Measurements from ENCODE around the gene XYLB.

Gene XYLB

DNA sequence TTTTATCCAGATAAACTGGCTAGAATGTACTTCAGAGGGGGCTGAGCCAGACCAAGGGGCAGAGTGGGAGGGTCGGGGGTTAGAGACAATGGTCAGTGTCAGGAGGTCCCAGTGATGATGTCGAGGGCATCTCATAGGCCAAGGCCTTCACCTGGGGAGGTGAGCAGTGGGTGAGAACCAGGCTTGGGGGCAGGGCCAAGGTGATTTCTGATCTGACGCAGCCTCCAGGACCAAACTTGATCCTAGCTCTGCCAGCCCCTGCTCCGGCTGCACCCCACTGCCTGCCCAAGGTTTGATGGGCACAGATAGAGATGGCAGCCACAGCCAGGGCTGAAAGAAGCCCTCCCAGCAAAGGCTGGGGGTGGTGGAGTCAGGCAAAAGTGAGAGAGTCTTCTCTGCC is 14.9 kb downstream of the XYLB start:
- in situ Hi-C loops (cut with MboI; ENCODE audit: low sequenced_read_pairs) = no loop called here

DNA sequence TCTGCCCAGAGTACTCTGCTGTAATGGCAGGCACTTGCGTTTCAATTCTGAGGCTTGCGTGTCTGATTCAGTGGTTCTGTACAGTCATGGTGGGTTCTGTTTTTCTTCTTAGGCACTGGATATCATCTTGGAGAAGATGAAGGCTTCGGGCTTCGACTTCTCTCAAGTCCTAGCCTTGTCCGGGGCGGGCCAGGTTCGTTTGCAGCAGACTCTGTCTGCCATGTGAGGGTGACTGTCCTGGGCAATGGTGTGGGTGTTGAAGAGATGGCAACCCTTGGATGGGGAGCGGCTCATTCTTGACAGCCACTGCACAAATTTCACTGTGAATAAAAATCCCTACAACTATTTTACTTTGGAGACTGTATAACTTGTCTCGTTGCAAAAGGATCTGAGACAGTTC is 16.2 kb downstream of the XYLB start:
- in situ Hi-C loops (cut with MboI; ENCODE audit: low sequenced_read_pairs) = no loop called here

DNA sequence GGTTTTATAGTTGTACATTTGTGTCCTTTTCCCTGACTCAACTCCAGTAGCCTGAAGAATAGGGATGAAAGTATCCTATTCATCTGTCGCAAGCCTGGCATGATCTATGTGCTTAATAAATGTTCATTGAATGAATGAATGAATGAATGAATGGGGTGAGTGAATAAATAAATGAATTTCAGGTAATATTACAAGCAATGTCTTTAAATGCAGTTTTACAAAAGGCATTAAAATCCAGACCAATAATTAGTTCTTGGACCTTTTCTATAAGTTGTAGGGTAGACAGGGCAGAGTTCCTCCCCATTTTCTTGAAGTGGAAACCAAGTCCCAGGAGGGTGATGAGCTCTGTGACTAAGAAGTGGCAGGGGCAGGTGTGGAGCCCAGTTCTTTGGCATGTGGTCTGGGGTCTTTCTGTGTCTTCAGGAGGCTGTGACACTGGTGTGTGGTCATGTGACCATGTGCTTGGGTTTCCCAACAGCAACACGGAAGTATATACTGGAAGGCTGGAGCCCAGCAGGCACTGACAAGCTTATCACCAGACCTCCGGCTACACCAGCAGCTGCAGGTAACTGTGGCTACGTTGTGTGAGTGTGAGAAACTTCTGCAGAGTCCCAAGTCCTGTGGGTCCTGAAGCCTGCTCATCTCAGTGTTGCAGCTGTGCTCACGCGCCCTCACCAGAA is 18.3 kb downstream of the XYLB start:
- in situ Hi-C loops (cut with MboI; ENCODE audit: low sequenced_read_pairs) = no loop called here

DNA sequence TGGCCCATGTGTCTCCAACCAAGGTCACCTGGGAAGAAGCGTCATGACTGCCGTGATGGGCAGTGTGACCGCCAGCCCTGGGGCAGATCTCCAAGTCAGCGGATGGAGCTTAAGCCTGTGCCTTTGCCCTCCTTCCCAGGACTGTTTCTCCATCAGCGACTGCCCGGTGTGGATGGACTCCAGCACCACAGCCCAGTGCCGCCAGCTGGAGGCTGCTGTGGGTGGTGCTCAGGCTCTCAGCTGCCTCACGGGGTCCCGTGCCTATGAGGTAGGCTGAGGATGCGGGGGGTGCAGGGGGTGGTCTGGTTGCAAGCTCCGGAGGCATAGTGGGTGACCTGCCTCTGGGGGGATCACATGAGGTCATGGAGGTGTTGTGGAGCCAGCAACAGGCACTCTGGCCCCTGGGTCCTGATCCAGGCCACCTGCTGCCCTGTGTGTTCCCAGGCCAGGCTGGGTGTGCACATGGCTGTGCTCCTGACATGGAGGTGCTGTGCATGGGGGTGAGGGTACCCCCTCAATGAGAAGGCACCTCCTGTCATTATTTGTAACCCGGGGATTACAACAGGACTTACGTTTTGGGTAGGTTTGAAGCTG is 19.0 kb downstream of the XYLB start:
- in situ Hi-C loops (cut with MboI; ENCODE audit: low sequenced_read_pairs) = no loop called here

DNA sequence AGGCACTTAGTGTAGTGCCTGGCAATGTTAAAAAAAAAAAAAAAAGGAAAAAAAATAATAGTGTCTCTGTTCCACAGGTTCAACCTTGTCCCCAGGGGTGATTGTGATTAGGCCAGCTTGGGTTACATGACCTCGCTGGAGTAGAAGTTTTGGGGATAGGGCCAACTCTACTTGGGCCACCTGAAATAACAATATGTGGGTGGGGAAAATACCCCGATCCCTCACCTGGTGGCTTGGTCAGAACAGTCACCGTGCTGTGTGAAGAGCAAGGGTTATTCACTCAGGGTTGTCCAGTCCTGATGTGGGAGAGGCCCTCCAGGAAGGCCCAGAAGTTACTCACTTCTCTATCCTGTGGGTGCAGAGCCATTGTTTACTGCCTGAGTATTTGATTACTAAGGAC is 19.5 kb downstream of the XYLB start:
- in situ Hi-C loops (cut with MboI; ENCODE audit: low sequenced_read_pairs) = no loop called here

DNA sequence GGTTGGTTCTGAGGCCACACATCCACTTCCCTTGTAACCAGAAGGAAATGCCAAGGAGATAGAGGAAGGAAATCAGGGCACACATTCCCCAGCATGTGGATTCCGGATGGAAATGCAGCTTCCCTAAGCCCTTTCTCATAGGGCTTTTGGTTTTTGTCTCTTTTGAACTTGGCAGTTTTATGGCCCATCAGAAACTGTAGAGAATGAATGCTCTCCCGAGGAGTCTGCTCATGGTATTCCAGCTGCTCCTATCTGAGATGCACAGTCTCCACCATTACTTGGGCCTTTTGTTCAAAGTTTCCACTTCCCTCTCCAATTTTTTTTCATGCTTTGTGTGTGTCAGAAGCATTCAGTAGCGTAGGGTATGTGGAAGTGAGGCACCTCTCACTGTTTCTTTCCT is 21.2 kb downstream of the XYLB start:
- in situ Hi-C loops (cut with MboI; ENCODE audit: low sequenced_read_pairs) = no loop called here

DNA sequence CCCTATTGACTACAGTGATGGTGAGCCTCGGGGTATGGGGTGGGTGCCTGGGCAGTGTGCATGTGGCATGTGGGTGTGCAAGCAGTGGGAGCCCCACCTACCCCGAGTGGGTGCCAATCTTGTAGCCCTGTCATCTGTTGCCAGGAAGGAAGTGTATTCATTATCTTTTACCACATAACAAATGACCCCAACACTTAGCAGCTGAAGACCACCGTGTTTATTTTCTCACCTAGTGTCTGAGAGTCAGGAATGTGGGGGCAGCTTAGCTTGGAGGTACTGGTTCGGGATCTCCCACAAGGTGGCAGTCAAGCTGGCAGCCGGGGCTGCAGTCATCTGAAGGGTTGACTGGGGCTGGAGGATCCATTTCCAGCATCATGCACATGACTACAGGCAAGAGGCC is 21.7 kb downstream of the XYLB start:
- in situ Hi-C loops (cut with MboI; ENCODE audit: low sequenced_read_pairs) = no loop called here

DNA sequence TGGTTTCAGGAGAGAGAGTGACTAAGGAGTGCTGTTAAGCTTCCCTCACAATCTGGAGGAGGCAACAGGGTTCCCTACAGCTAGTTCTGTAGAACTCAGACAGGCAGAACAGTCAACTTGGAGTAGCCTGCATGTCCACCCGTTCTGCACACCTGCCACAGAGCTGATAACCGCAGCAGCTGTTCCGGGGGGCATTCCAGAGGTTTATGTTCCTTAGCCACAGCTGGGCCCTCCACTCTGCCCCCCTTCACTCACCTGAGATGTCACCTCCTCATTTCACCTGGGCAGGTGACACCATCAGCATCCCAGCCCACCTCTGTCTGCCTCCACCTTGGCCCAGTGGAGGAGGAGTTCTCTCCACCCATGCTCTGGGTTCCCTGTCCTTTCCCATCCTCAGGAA is 22.6 kb downstream of the XYLB start:
- in situ Hi-C loops (cut with MboI; ENCODE audit: low sequenced_read_pairs) = no loop called here

DNA sequence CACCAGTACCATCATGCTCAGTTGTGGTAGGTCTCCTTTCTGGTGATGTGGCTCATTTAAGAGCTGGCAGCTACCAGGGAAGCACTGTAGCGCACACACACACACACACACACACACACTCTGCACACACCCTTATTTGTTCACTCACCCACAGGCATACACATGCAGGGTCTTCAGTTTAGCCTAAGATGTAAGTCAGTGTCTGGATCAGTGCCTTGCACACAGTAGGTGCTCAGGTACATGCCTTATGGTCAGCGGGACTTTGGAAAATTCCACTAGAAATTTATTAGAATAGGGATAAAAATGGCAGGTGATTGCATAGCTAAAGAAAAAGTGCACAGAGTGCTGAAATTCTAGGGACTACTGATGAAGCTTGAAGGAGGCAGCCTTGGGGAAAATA is 23.6 kb downstream of the XYLB start:
- in situ Hi-C loops (cut with MboI; ENCODE audit: low sequenced_read_pairs) = no loop called here

DNA sequence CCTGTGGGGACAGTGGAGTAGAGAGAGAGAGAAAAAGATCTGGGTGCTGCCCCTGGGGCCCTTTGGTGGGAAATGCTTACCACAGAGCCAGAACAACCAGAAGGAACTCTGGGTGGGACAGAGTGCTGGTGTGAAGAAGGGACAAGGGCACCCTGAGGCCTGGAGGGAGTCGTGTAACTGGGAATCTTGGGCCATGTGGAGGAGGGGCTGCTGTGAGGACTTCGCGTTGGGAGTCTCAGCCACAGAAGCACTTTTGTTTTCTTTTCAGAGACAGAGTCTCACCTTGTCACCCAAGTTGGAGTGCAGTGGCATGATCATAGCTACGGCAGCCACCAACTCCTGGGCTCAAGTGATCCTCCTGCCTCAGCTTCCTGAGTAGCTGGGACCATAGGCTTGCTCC is 24.3 kb downstream of the XYLB start:
- in situ Hi-C loops (cut with MboI; ENCODE audit: low sequenced_read_pairs) = no loop called here

DNA sequence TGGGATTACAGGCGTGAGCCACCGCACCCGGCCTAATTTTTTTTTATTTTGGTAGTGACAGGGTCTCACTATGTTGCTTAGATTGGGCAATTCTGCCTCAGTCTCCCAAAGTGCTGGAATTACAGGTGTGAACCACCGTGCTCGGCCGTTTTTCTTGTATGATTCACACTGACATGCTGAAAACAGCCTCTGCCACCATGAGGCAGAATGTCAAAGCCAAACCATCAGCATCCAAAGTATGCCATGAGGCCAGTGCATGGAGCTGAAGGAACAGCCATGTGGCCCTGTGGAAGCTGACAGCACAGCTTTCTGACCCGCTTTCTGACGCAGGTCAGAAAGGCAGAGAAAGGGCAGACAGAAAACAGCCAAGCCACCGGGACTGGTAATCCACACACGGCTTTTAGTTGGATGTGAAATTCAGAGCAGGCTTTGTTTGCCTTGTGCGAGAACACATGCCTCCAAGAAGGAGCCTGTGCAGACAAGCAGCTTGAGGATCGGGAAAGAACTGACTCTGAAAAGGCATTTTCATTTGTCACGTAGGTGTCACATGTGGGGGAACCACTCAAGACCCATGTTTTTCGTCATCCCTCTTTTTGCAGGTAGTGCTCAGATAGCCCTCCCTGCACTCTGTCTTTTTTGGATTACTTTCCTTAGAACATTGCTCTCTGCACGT is 25.1 kb downstream of the XYLB start:
- in situ Hi-C loops (cut with MboI; ENCODE audit: low sequenced_read_pairs) = no loop called here

DNA sequence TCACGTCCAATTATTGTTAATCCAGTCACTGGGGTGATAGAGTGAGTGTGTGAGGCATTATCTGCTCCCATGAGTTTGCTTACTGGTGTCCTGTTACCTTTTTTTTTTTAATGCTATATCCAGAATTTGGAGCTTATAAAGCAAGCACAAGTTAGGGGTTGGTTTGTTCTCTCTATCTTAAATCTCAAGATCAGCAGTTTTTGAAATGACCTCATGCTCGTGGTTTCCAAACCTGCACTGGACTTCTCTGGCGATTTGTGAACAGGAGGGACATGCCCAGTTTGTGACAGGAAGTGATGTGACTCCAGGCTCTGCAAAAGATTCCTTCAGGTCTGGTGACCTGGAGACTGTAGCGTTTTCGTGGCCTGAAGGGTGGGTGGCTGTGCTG is 25.6 kb downstream of the XYLB start:
- in situ Hi-C loops (cut with MboI; ENCODE audit: low sequenced_read_pairs) = no loop called here

DNA sequence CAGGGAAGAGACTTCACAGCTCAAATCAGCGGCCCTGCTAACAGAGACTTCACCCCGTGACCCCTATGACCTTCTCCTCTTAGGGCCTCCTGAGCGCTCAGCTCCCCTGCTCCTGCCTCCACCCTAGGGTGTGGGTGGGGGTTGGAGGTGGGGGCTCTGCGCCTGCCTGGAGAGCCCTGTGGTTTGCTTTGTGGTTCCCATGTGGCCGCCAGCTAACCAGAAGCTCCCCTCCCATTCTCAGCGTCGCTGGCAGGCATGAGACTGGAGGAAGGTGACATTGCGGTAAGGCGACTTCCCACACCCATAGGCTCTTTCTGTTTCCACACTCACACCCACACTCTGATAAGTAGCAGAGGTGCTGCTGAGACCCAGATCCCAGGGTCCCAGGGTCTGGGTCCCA is 27.6 kb downstream of the XYLB start:
- in situ Hi-C loops (cut with MboI; ENCODE audit: low sequenced_read_pairs) = no loop called here

DNA sequence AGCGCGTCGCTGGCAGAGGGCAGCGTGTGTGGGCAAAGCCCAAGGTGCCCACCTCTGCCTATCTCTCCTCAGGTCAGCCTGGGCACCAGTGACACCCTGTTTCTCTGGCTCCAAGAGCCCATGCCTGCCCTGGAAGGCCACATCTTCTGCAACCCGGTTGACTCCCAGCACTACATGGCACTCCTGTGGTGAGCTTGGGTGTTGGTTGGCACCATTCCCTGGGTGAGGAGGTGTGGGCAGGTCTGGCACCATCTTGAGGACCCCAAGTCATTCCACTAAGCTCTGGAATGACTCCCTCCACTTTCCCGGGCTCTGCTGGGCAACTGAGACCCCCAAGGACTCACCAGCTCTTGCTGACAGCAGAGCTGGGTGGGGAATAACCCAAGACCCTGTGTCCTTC is 28.5 kb downstream of the XYLB start:
- in situ Hi-C loops (cut with MboI; ENCODE audit: low sequenced_read_pairs) = no loop called here

DNA sequence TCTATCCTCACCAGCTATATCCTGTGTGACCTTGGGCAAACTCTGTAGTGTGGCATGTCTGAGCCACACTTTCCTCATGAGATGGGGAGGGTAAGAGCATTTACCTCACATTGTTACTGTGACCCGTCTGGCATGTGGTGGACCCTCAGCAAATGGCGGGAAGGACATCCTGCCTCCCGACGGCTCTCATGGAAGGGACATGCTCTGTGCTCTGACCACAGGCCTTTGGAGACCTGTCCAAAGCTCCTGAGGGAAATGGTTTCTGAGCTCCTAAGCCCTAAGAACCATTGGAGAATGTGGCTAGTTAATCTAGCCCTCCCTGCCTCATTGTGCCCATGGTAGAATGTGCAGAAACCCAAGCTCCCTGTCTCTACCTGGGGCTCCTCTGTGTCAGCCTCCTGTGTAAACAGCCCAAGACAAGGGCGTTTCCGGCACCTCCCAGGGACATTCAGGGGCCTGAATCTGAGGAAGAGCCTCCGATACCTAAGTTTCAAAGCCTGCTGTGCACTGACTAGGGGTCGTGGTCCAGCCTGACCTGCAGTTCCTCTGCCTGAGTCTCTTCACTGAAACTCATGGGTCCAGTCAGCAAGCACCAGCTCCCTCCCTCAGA is 29.0 kb downstream of the XYLB start:
- in situ Hi-C loops (cut with MboI; ENCODE audit: low sequenced_read_pairs) = no loop called here

DNA sequence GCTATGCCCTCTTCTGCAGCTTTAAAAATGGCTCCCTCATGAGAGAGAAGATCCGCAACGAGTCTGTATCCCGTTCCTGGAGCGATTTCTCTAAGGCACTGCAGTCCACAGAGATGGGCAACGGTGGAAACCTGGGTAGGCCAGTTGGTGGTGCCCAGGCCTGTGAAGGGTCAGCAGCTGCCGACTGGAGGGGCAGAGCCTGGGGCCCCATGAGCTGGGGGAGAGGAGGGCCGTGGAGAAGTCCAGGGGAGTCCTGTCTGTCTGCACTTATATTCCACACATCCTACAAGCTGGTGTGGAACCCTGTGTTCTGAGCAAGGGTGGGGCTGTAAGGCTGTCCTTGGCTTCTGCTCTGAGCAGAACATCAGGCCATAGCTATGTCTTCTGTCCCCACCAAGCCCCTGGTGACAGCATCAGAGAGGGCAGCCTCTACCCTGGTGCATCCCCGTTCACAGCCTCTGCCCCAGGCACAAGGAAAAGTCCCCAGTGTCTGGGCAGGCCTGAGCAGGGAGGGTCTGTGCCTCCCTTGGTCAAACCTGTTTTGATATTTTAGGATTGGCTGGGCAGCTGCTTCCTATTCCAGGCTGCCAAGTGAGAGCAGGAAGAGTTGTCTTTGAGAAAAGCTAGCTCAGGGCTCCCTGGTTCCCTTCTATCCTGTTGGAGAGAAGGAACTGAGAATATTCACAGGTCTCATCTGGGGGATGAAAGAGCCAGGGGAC is 29.7 kb downstream of the XYLB start:
- in situ Hi-C loops (cut with MboI; ENCODE audit: low sequenced_read_pairs) = no loop called here

DNA sequence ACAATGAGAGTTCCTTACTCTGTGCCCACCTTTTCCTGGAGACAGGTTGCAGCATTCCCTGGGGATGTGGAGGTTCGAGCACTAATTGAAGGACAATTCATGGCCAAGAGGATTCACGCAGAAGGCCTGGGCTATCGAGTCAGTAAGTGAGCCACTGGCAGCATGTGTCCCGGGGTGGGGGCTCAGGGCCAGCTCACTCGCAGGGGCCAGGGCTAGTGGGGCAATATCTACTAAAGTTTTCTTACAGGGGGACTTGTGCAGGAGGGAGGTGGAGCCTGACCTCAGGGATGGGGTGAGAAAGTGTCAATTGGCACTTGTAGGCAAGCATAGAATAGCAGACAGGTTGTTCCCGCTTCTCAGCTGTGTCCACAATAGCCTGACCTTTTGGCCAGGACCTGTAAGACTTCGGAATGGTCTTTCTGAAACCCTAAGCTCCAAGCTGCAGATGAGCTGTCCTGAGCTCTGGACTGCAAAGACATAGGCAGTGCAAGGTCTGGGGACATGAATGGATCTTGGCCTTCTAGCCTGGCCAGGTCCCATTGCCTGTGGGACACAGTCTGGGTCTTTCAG is 32.7 kb downstream of the XYLB start:
- in situ Hi-C loops (cut with MboI; ENCODE audit: low sequenced_read_pairs) = no loop called here

DNA sequence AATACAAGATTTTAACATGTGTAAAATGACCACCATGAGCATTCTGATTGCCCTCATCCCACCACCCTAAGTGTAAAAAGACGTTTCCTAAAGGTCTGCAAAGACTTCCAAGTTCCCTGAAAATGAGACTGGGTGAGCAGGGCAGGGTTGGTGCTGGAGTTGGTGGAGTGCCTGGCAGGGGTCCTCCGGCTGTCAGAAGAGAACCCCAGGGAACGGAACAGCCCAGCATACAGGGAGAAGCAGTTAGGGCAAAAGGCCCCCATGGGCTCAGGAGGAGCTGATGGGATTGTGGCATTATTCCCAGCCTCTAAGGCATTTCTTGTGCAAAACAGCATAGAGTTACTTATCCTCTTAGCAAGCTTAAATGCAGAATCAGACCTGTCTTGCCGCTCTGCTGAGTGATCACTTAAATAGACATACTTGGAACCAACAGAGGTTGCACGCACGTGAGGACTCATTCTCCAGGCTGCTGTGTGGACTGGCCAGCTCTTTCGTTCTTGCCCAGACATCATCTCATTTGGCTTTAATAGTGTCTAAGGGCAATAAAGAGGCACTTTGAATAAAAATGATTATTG is 36.0 kb downstream of the XYLB start:
- in situ Hi-C loops (cut with MboI; ENCODE audit: low sequenced_read_pairs) = no loop called here

DNA sequence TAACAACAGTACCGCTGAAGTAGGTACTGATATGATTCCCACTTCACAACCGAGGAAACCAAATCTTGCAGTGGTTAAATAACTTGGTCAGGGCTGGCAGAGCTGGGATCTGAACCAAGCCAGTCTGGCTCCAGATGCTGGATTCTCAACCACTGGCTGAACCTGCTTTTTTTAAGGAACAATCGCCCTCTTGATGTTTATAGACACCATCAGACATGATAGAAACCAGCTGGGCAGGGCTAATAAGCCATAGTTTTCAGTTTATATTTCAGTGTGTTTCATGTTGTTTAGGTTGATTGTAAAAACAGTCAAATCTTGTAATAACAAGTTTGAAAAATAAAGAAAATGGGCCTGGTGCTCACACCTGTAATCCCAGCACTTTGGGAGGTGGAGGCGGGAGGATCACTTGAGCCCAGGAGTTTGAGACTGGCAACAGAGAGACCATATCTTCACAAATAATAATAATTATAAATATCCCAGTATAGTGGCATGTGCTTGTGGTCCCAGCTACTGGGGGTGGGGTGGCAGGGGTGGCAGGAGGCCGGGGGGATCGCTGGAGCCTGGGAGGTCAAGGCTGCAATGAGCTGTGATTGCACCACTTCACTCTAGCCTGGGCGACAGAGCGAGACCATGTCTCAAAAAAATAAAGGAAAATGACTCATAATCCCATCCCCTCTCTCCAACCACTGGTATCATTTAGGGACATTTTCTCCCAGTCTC is 36.7 kb downstream of the XYLB start:
- in situ Hi-C loops (cut with MboI; ENCODE audit: low sequenced_read_pairs) = no loop called here

Data from HL-60/S4 treated with retinoic acid at 250 ng/mL for 4 days and 3 days (cell line).